ENCODE data around the gene SH3TC2. TPM values are rescaled to one million over a fixed set of nuclear protein-coding genes. Genes with fewer than 3 reads are reported as not detected.
A peak's percentile ranks its signal among the peaks of the same experiment; 100 is the strongest.

The SH3TC2 gene
- total RNA-seq, 1 donor from 2014 or later: 0.49 TPM

Small RNA genes lying within 50 kb of the gene (small RNA-seq; reads per million reads assigned to genes)
- 5.7 reads per million, percentile 92 among the genes with 10 or more reads in this experiment for gene MIR584 (ENCODE audit: low replicate concordance)
- not detected for gene RNU6-732P (ENCODE audit: low replicate concordance)

Other genes starting within 250 kb of the SH3TC2 start
- gene ADRB2, start 236.5 kb downstream of the SH3TC2 start, total RNA-seq: 0.74 TPM
- 13.3 TPM for gene ABLIM3, start 78.4 kb upstream of the SH3TC2 start, total RNA-seq
- 5.2 TPM for gene AFAP1L1, start 208.8 kb upstream of the SH3TC2 start, total RNA-seq

Measured in temporal lobe (tissue), 2 donors.